Mesendoderm (in vitro differentiated cells): ENCODE measurements around the gene ZNRF3.

Experiments used
- DNase-seq: peaks from one replicate; pipeline ENCODE4 v3.0.0; 2013
- H2AK5ac ChIP-seq: 2 replicates; pipeline ENCODE4 v1.6.1; 2013; ENCODE audit warnings: low read length, inconsistent platforms
- H2BK120ac ChIP-seq: 2 replicates; pipeline ENCODE4 v1.6.1; 2013; ENCODE audit warnings: low read depth, mild to moderate bottlenecking, low read length, moderate library complexity, mixed read lengths
- H2BK15ac ChIP-seq: replicated peaks from 2 replicates; pipeline ENCODE4 v1.6.1; 2013; ENCODE audit warnings: low read depth, mild to moderate bottlenecking, moderate library complexity
- H2BK5ac ChIP-seq: 2 replicates; pipeline ENCODE4 v1.6.1; 2013; ENCODE audit warnings: low read length, inconsistent platforms
- H3K18ac ChIP-seq: 2 replicates; pipeline ENCODE4 v1.6.1; 2013; ENCODE audit warnings: mild to moderate bottlenecking, low read length, mixed read lengths
- H3K23ac ChIP-seq: one replicate; pipeline ENCODE4 v1.6.1; 2013; ENCODE audit warnings: low read length
- H3K27ac ChIP-seq: 2 replicates; pipeline ENCODE4 v1.5.1; 2013; ENCODE audit warnings: low read depth, mild to moderate bottlenecking, inconsistent platforms, low read length, moderate library complexity
- H3K27me3 ChIP-seq: 2 replicates; pipeline ENCODE4 v1.6.1; 2013; ENCODE audit warnings: low read length, control low read depth, mild to moderate bottlenecking, inconsistent platforms; ENCODE audit not compliant: insufficient read depth, poor library complexity
- H3K36me3 ChIP-seq: 2 replicates; pipeline ENCODE4 v1.6.1; 2013; ENCODE audit warnings: low read length, inconsistent platforms; ENCODE audit not compliant: control insufficient read depth, insufficient read depth
- H3K4ac ChIP-seq: one replicate; pipeline ENCODE4 v1.6.1; 2013; ENCODE audit warnings: low read depth, mild to moderate bottlenecking, low read length, moderate library complexity
- H3K4me1 ChIP-seq: 2 replicates; pipeline ENCODE4 v1.6.1; 2013; ENCODE audit warnings: low read depth, low read length, inconsistent platforms; ENCODE audit not compliant: control insufficient read depth
- H3K4me2 ChIP-seq: 2 replicates; pipeline ENCODE4 v1.6.1; 2013; ENCODE audit warnings: low read length
- H3K4me3 ChIP-seq: 2 replicates; pipeline ENCODE4 v1.5.1; 2013; ENCODE audit warnings: mild to moderate bottlenecking, low read length
- H3K56ac ChIP-seq: one replicate; pipeline ENCODE4 v1.6.1; 2013; ENCODE audit warnings: low read length
- H3K79me1 ChIP-seq: 2 replicates; pipeline ENCODE4 v1.6.1; 2013; ENCODE audit warnings: low read length, inconsistent platforms
- H3K79me2 ChIP-seq: 2 replicates; pipeline ENCODE4 v1.6.1; 2013; ENCODE audit warnings: mild to moderate bottlenecking, low read length; ENCODE audit not compliant: control insufficient read depth, insufficient read depth
- H3K9ac ChIP-seq: 2 replicates; pipeline ENCODE4 v1.6.1; 2013; ENCODE audit warnings: low read length, inconsistent platforms
- H4K5ac ChIP-seq: one replicate; pipeline ENCODE4 v1.6.1; 2013; ENCODE audit warnings: low read length
- H4K8ac ChIP-seq: one replicate; pipeline ENCODE4 v1.6.1; 2013; ENCODE audit warnings: low read depth, mild to moderate bottlenecking, control low read depth, low read length, moderate library complexity
- WGBS: extraction: QIAGEN DNeasy Blood & Tissue Kit; methylation state at CpG from one replicate; pipeline ENCODE4 v1.1.7; 2013; ENCODE audit warnings: low lambda C conversion rate, missing lambda C conversion rate; ENCODE audit not compliant: insufficient coverage; ENCODE audit errors: extremely low coverage; 5-methylcytosine and 5-hydroxymethylcytosine counted together

Gene ZNRF3

GRCh38 chr22:28874061-28874460 lies 9.3 kb upstream of the ZNRF3 start:
- Histone ChIP-seq H2BK15ac (no peak overlapping the region), H3K27me3 (no peaks in the 10 kb centered on the region), H3K56ac (no peak overlapping the region), H3K4me1 (no peaks in the 10 kb centered on the region), H3K27ac (no peak overlapping the region), H4K8ac (no peak overlapping the region), H3K23ac (no peak overlapping the region), H3K4me3 (no peak overlapping the region), H3K4ac (no peak overlapping the region), H2BK120ac (no peak overlapping the region), H2BK5ac (no peak overlapping the region), H3K18ac (no peak overlapping the region), H3K4me2 (no peak overlapping the region), H3K79me2 (no peaks in the 10 kb centered on the region), H3K79me1 (no peaks in the 10 kb centered on the region), H3K9ac (no peak overlapping the region), H3K36me3 (no peaks in the 10 kb centered on the region), H2AK5ac (no peak overlapping the region), H4K5ac (no peak overlapping the region)
- no peak for DNase-seq
- WGBS: no CpG with 5 or more reads among the region's 3 CpGs

DNA sequence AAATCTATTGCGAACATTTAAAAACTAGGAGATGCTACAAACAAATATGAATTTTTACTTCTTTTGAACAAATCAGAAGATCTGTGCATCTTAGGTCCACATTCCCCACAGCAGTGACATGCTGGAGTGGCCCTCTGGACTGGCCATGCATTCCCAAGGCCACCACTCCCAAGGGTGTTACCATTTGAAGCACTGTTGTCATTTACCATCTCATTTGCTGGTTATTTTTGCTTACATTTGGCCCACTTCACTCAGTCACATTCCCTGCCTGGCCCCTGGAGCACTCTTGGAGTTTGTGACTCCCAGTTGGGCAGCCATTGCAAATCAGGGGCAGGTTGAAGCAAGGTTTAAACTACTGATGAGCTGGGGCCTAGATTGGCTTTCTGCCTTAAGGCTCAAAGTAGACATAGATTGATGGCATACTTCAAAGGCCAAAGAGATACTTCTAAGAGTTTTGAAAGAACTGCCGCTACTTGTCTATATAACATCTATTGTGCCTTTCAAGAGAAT lies 8.5 kb upstream of the ZNRF3 start:
- Histone ChIP-seq H3K4me1 (no peaks in the 10 kb centered on the region), H3K4ac (no peak overlapping the region), H3K4me2 (no peak overlapping the region), H3K79me2 (no peaks in the 10 kb centered on the region), H3K36me3 (no peaks in the 10 kb centered on the region), H3K27me3 (no peaks in the 10 kb centered on the region), H2BK15ac (no peak overlapping the region), H3K27ac (no peak overlapping the region), H2BK120ac (no peak overlapping the region), H3K4me3 (no peak overlapping the region), H4K5ac (no peak overlapping the region), H3K56ac (no peak overlapping the region), H2BK5ac (no peak overlapping the region), H3K18ac (no peak overlapping the region), H3K79me1 (no peaks in the 10 kb centered on the region), H3K23ac (no peak overlapping the region), H3K9ac (no peak overlapping the region), H4K8ac (no peak overlapping the region), H2AK5ac (no peak overlapping the region)
- no CpG with 5 or more reads among the region's 2 CpGs for WGBS
- no peak for DNase-seq

- Histone ChIP-seq H2BK5ac (no peak overlapping the region), H3K23ac (no peak overlapping the region), H3K36me3 (no peaks in the 10 kb centered on the region), H4K5ac (no peak overlapping the region), H3K18ac (no peak overlapping the region), H2AK5ac (no peak overlapping the region), H3K27ac (no peak overlapping the region), H2BK120ac (no peak overlapping the region), H3K56ac (peak overlapping the region; percentile 75), H3K79me1 (peaks cover 9% of the 10 kb centered on the region), H3K27me3 (no peaks in the 10 kb centered on the region), H3K9ac (peak overlapping the region; percentile 68), H3K4ac (no peak overlapping the region), H3K4me3 (no peak overlapping the region), H2BK15ac (no peak overlapping the region), H3K79me2 (peaks cover 28% of the 10 kb centered on the region), H4K8ac (no peak overlapping the region), H3K4me1 (peaks cover 5% of the 10 kb centered on the region), H3K4me2 (peak overlapping the region; percentile 7)
- no CpG with 5 or more reads among the region's 5 CpGs for WGBS
- no peak for DNase-seq
Measured at GRCh38 chr22:28882545-28882877, 861 bp upstream of the ZNRF3 start.

- H3K79me1 ChIP-seq: peaks cover 11% of the 10 kb centered on the region
- DNase-seq: no peak
- peak overlapping the region; percentile 83 for H3K9ac ChIP-seq
- WGBS: no CpG with 5 or more reads among the region's 48 CpGs
- no peaks in the 10 kb centered on the region for H3K27me3 ChIP-seq
- no peak overlapping the region for H4K5ac ChIP-seq
- peaks cover 36% of the 10 kb centered on the region for H3K79me2 ChIP-seq
- H3K4me2 ChIP-seq: peak overlapping the region; percentile 40
- no peak overlapping the region for H3K23ac ChIP-seq
- H2BK5ac ChIP-seq: no peak overlapping the region
- H2BK120ac ChIP-seq: peak overlapping the region; percentile 75
- H4K8ac ChIP-seq: no peak overlapping the region
- no peak overlapping the region for H2AK5ac ChIP-seq
- H3K27ac ChIP-seq: peak overlapping the region; percentile 83
- H3K4me3 ChIP-seq: peak overlapping the region; percentile 73
- no peaks in the 10 kb centered on the region for H3K36me3 ChIP-seq
- H3K56ac ChIP-seq: peak overlapping the region; percentile 97
- peak overlapping the region; percentile 98 for H3K18ac ChIP-seq
- peak overlapping the region; percentile 76 for H3K4ac ChIP-seq
- no peak overlapping the region for H2BK15ac ChIP-seq
- peaks cover 5% of the 10 kb centered on the region for H3K4me1 ChIP-seq
Measured at GRCh38 chr22:28883657-28883916, 215 bp downstream of the ZNRF3 start.

GRCh38 chr22:28883917-28884746 lies 760 bp downstream of the ZNRF3 start:
- peak; percentile 77 for DNase-seq
- no peak overlapping the region for H2AK5ac ChIP-seq
- H3K4me3 ChIP-seq: peak overlapping the region; percentile 73
- peak overlapping the region; percentile 76 for H3K4ac ChIP-seq
- peaks cover 11% of the 10 kb centered on the region for H3K79me1 ChIP-seq
- H3K23ac ChIP-seq: peak overlapping the region; percentile 72
- H2BK5ac ChIP-seq: no peak overlapping the region
- peak overlapping the region; percentile 96 for H3K4me2 ChIP-seq
- peak overlapping the region; percentile 83 for H3K9ac ChIP-seq
- H3K79me2 ChIP-seq: peaks cover 40% of the 10 kb centered on the region
- H2BK15ac ChIP-seq: no peak overlapping the region
- no CpG with 5 or more reads among the region's 78 CpGs for WGBS
- H3K4me1 ChIP-seq: peaks cover 5% of the 10 kb centered on the region
- no peaks in the 10 kb centered on the region for H3K27me3 ChIP-seq
- H4K5ac ChIP-seq: no peak overlapping the region
- H3K56ac ChIP-seq: peak overlapping the region; percentile 97
- peak overlapping the region; percentile 83 for H3K27ac ChIP-seq
- H2BK120ac ChIP-seq: peak overlapping the region; percentile 75
- no peaks in the 10 kb centered on the region for H3K36me3 ChIP-seq
- H3K18ac ChIP-seq: peak overlapping the region; percentile 98
- H4K8ac ChIP-seq: no peak overlapping the region
